Measurements from ENCODE around the gene APBA2.

- no peak for TF ChIP-seq ZSCAN18 (tag by site-specific recombination; IDR thresholded peaks at IDR 0.05)
- no peak for TF ChIP-seq CTCF (tag by site-specific recombination; IDR thresholded peaks at IDR 0.05)
- no peak for TF ChIP-seq ZNF184 (tag by site-specific recombination; IDR thresholded peaks at IDR 0.05)
- no peak for TF ChIP-seq ZBTB1 (tag by site-specific recombination; IDR thresholded peaks at IDR 0.05)
- TF ChIP-seq ZEB2 (tag by site-specific recombination; IDR thresholded peaks at IDR 0.05): no peak
- TF ChIP-seq ZNF558 (tag by site-specific recombination; IDR thresholded peaks at IDR 0.05): no peak
- TF ChIP-seq ZNF639 (tag by site-specific recombination; IDR thresholded peaks at IDR 0.05): no peak
- TF ChIP-seq ZNF555 (tag by site-specific recombination; conservative IDR thresholded peaks at IDR 0.05): no peak
Observed at GRCh38 chr15:29008846-29009245, 123.1 kb downstream of the APBA2 start.
